HL-60/S4 treated with phorbol 12-myristate 13-acetate at 8.2 ng/mL for 4 days and 3 days (cell line): ENCODE measurements around the gene GPR18.
"Not testable (repeated sequence)": the region's sequence is repeated elsewhere in the genome, so short reads cannot be mapped to it uniquely, and the experiment has no call there.

Experiments used
- in situ Hi-C: fragments of 300-500 bp; cut with MboI; formaldehyde crosslinking; loops from 2 replicates; pipeline ENCODE4 v1.15.0; 2022; ENCODE audit warnings: low sequenced_read_pairs

GPR18 gene

DNA sequence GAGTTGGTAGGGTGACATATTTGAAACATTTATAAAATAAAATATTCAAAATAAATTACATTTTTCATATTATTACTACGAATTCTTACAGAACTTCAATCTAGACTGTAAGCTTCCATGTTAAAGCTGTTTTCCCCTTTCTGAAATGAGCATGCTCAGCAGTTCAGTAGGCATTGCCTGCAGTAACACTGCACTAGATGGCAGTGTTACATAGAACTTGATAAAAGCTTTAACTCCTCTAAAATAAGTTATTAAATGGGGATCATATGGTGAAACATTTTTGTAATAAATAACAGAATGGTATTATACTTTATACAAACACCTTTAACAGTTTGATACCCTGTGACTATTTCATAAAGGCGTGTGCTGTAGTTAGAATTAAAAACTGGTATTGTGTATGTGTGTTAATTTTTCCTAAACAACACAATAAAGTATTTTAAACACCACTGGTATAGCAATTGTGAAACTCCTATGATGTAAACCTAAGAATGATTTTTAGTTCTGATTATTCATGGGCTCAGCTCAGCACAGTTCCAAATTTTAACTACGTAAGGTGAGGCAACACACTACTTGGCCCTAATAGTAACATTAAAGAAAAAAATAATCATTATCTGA, 11.6 kb upstream of the GPR18 start:
- in situ Hi-C loops = loop anchor here (5.0 to 10.0 kb wide), 2 partner anchors 92 to 105 kb away; no protein-coding TSS in a partner anchor

DNA sequence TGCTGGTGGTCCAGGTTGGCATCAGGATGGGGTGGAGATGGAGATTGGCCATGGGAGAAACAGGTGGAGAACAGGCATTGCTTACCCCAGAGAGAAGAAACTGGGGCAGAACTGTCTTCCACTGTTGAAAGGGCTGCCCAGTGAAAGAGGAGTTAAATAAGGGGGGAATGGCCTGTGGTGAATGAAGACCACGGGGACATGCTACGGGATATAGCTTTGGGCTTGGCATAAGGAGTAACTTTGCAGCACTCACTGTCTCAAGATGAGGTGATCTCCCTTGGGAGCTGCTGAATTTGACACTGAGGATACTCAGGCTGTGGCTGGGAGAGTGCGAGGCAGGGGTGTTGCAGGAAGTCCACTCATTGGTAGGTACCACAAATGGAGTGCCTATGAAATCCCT, 10.6 kb upstream of the GPR18 start:
- in situ Hi-C loops = loop anchor here (5.0 kb wide), 1 partner anchor 92 kb away; no protein-coding TSS in a partner anchor

DNA sequence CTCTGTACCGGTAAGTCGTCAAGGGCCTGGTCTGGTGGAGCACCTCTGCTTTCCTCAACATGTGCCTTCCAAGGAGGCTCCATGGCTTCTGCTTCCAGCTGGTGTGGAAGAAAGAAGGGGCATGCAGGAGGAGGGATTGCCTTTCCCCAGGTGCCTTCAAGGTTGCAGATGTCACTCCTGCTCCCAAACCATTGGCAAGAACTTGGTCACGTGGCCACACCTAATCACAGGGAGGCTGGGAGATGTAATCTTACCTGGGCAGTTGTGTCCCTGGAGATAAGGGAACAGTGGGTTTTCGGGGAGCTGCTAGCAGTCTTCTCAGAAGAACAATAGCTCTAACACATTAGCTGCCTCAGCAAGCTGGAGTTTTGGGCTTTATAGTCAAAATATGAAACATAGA, 9.7 kb upstream of the GPR18 start:
- in situ Hi-C loops = loop anchor here (5.0 kb wide), 1 partner anchor 91 kb away; no protein-coding TSS in a partner anchor

DNA sequence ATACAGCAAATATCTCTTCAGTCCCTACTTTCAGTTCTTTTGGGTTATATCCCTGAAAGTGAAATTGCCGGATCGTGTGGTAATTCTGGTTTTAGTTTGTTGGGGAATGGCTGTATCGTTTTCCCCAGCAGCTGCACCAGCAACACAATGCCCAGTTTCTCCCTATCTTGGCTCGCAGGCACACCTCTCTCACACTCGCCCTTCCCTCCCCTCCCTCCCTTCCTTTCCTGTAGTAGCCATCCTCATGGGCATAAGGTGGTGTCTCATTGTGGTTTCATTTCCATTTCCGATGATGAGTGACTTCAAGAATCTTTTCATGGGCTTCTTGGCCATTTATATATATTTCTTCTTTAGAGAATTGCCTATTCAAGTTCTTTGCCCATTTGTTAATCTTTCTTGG, 8.6 kb upstream of the GPR18 start:
- in situ Hi-C loops = loop anchor here (5.0 kb wide), 1 partner anchor 90 kb away; no protein-coding TSS in a partner anchor

DNA sequence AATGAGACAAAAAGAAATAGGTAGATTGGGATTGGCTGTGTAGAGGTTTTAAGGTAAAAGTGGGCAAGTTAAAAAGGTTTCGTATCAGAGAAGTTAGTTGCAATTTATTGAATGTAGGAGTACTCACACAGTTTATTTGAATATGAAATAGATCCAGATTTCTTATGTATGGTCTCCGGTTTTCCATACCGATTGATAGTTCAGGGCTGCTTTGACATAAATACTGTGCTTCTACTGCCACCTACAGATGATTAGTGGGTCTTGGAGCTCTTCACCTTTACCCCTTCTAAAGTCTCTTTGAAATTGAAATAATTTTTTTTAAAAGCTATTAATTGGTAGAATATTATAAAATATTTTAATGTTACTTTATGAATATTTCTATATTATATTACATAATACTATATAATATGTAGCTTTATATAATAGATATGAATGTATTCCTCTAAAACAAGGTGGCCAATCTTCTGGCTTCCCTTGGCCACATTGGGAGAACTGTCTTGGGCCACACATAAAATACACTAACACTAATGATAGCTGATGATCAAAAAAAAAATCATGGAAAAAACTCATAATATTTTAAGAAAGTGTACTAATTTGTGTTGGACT, 7.7 kb upstream of the GPR18 start:
- in situ Hi-C loops = loop anchor here (5.0 kb wide), 1 partner anchor 89 kb away; no protein-coding TSS in a partner anchor

DNA sequence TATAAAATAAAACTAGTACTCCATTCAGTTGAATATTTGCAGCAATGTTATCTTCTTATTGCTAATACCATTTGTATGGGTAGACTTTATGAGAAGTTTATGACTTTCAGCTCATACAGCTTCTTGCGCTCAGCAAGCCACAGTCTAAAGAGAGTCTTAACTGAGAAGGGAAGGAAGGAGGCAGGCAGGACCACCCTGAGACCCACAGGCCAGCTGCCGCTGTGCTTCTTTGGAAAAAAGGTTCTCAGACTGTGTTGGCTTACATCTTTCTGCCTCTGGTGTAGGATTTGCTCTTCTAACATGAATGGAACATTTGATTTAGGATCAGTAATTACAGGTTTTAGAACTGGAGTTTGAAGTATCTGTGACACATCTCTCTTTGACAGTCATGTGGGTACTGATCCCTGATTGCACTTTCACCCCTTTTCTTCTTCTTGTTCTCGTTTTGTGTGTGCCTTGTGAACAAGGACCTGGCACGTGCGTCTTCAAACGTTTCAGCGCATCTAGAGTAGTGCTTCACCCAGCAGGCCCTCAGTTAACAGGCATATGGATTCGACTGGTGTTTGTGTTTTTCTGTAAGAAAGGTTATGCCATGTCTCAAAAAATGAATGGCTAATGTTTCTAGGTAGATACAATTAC, 7.1 kb upstream of the GPR18 start:
- in situ Hi-C loops = loop anchor here (5.0 kb wide), 1 partner anchor 88 kb away; no protein-coding TSS in a partner anchor

DNA sequence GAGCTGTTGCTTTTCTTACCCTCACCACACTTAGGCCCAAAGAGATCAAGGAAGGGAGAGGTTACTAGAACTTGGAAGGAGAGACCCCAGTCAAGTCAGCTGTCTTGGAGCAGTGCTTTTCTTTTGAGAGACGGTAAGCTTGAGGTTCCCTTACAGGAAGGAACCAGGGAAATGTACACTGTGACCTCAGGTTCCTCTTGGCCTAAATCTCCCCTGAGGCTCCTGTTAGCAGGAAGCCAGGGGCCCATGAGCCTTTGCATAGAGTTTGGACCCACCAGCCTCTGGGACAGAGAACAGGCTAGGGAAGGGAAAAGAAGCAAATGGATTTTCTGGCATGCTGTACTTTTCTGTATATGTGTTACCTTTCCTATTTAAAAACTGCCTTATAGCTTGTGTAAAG, 5.9 kb upstream of the GPR18 start:
- in situ Hi-C loops = no loop called here

DNA sequence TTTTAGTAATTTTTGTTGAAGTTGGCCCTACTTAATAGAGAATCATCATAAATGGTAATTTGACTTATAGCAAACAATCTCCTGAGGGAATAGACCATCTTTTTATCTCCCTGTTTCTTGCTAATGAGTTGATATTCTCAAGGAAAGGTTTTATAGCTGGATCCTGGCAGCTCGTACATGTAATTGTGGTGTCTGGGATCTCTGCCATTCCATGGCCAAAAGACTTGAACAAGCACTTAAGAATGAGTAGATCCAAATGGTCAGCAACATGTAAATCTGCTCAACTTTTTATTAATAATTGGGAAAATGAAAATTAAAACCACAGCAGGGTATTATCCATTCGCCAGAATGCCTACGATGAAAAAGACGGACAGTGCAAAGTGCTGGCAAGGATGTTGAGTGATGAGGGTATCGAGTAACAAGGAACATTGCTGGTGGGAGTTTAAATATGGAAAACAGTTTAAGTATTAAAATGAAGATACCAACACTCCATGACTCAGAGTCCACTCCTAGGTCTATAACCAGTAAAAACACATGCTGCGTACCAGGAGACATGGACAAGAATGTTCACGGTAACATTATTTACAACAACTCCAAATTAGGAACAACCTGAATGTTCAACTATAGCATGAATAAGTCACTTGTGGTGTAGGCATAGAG, 5.1 kb upstream of the GPR18 start:
- in situ Hi-C loops = no loop called here

DNA sequence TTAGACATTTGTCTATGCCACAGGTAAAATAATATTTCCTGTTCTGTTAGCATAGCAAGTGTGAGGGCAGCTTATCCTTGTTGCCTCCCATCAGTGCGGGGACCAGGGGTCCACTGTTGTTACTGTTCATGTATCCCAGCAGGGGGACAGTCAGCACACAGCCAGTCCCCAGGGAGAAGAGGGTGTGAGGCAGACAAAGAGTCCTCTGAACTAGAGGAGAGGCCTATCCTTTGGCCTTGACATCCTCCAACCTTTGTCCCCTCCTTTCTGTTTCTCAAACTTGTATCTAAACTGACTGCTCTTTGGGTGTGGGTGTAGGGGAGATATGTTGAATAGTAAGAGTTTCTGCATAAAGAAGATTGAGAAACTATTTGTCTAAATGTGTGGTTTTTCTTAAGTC, 2.9 kb upstream of the GPR18 start:
- in situ Hi-C loops = no loop called here

DNA sequence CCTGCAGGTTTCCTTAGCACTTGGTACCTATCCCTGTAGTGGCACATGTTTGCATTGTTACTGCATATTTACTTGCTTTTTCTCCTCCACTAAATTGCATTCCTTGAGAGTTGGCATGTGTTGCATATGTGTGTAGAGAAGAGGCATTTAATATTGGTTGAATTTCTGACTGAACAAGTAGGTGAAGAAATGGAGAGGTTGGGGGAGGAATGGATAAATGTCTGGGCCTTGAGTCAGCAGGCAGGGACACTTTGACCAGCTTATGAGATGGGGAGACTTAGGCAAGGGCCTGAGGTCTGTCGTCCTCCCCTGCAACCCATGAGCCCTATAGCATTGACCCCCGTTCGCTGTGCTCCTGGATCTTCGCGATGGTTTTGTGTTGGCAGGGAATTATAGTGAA, 2.0 kb upstream of the GPR18 start:
- in situ Hi-C loops = no loop called here

DNA sequence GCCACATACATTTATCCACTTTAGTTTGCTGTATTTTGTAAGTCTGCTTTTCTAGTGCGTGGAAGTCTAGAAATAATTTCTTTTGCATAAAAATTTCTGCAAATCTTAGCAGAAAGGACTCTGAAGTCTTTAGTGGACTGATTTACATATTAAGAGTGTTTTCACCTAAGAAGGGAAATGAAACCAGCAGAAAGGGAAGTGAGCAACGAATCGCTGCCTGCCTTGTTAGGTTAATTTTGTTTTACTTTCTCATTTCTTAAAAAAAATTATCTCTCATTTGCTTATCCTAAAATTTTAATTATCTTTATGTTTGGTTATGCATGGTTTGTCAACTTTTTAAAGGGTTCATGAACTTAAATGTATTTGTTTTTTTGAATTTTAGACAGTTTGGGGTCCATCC, 767 bp upstream of the GPR18 start:
- in situ Hi-C loops = no loop called here

DNA sequence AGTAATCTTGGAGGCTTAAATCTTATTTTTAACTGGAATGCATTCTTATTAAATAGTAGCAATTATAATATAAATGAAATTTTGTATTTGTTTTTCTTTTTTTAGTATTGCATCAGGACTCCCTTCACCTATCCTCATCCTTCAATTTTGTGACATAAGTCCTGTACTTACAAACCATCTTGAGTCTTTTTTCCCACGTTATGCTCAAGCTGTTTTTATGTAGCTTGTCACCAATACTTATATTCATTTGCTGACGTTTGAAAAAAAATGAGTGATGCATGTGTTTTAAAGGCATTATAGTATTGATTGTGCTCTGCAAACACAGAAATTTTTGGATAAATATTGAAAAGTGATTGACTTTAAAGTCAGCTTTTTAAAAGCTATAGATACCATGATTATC, 888 bp downstream of the GPR18 start:
- in situ Hi-C loops = no loop called here

DNA sequence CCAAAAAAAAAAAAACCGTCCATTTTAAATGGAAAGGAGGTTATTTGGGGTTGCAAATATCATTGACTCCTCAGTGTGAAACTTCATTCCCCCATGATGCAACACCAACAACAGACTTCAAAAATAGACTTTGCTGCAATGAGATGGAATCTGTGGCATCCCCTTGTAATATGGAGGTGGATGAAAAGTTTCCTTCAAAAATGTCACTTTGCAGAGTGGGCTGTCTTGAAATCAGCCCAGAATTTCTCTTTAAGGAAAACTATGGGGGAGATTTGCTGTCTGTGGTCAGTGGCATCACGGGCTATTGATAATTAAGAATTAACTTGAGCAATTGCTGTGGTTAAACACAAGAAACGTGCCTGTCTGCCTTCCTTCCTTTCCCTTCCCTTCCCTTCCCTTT, 1.5 kb downstream of the GPR18 start:
- in situ Hi-C loops = no loop called here

DNA sequence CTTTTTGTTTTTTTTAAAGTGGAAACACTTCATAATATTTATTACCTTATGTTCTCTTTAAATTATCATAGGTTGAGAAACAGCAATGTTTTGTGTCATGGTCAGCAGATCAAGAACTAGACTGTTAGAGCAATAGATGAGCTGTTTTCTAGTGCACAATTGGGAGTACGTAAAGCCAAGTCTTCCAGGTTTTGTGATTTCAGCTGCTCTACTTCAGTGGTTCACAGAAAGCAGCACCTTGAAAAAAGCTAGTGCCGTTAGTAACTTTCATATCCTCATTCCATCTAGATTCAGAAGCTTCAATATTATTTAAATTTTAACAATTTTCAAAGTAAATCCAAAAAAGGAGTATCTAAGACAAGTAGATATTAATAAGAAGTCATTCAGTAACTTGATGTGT, 1.9 kb downstream of the GPR18 start:
- in situ Hi-C loops = no loop called here

DNA sequence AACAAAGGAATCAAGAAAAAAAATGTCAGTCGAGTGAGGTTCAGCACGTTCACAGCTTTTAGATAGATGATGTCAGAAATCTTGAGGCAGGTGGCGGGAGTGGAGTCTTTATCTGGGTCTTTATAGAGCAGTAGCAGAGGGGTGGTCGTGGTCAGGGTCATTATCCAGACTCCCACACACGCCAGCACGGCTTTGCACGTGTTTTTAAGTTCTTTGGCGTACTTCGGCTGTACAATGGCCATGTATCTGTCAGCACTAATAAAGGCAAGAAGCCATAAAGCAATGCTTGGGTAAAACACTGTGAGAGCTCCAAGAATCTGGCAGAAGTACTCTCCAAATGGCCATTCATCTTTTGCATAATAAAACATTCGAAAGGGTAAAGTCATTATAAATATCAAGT, 2.9 kb downstream of the GPR18 start:
- in situ Hi-C loops = no loop called here

DNA sequence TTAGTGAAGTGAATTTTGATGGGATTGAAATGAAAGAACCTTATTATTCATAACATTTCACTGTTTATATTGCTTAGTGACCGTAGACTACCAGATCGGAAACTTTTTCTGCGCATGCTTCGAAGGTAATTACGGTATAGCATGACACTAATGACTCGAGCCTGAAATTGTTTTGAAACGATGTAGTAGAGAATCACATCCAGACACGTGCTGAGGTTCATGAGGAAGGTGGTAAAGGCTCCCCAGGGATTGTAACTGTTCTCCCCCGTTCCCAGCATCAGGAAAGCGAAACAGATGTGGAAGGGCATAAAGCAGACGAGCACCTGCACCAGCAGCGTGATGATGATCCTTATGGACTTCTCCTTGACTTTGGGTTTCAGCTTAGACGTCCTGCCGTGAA, 3.3 kb downstream of the GPR18 start:
- in situ Hi-C loops = no loop called here

DNA sequence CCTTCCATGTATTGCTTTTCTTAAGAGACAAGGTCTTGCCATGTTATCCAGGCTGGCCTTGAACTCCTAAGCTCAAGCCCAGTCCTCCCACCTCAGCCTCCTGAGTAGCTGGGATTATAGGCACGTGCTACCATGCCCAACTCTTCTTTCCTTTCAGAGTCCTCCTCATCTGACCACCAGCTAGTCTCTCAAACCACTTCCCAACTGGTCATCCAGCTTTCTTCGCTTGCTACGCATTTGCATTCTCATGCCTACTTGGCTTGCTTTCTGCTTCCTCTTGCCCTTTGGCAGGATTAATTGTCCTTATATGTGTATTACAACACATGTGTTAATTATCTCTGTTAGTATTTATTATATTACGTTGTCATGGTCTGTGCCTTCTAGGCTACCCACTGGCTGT, 6.3 kb downstream of the GPR18 start:
- in situ Hi-C loops = no loop called here

DNA sequence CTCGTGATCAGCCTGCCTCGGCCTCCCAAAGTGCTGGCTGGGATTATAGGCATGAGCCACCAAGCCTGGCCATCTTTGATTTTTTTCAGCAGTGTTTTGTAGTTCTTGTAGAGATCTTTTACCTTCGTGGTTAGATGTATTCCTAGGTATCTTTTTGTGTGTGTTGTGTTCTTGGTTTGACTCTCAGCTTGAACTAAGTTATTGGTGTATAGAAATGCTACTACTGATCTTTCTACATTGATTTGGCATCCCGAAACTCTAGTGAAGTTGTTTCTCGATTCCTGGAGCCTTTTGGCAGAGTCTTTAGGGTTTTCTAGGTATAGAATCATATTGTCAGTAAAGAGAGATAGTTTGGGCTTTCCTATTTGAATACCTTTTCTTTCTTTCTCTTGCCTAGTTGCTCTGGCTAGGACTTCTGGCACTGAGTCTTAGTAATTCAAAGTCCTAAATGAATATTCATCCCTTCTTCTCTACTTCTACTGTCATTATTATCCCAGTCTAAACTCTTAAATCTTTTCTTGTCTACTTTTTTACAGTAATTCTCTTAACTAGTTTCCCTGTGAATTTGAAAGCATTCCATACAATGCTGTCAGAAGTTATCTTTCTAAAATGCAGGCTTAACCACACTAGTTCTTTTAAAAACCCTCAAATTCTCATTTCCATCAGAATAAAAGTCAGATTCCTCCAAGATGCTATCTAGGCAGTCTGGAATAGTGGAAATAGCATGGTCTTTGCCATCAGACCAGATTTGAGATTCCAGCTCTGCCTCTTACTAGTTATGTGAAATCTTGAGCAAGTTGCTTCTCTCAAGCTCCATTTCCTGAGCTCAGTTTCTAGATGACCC, 7.0 kb downstream of the GPR18 start:
- in situ Hi-C loops = no loop called here

DNA sequence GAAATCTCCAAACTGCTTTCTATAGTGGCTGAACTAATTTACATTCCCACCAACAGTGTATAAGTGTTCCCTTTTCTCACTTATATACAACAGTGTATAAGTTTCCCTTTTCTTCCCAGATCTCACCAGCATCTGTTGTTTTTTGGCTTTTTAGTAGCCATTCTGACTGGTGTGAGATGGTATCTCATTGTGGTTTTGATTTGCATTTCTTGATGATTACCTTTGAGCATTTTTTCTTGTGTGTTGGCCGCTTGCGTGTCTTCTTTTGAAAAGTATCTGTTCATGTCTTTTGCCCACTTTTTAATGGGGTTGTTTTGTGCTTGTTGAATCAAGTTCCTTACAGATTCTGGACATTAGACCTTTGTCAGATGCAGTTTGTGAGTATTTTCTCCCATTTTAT, 8.6 kb downstream of the GPR18 start:
- in situ Hi-C loops = not testable (repeated sequence)

DNA sequence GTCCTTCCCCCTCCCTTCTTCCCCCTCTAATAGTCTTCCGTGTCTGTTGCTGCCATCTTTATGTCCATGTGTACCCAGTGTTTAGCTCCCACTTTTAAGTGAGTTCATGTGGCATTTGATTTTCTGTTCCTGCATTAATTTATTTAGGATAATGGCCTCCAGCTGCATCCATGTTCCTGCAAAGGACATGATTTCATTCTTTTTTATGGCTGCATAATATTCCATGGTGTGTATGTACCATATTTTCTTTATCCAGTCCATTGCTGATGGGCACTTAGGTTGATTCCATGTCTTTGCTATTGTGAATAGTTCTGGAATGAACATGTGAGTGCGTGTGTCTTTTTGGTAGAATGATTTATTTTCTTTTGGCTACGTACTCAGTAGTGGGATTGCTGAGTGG, 9.0 kb downstream of the GPR18 start:
- in situ Hi-C loops = not testable (repeated sequence)

DNA sequence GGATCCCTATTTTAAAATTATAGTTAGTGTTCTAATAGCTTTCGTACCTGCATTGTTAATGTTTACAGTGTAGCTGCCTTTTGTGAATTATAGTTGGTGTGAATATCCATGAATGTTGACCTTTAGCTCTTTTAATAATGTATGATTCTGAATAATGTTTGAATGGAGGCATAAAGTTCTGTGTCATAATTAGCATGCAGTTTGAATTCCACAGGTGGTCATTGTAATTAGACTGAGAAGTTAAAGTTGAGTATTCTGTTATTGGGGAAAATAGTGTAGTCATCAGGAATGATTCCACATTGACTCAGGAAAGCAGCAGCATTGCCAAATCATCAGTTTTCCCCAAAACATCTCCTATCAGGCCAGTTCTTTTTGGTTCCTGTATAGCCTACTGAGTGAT, 12.1 kb downstream of the GPR18 start:
- in situ Hi-C loops = no loop called here
